Erythroblast (primary cell): ENCODE results near the gene DTWD1.

Experiments used
- GATA1 ChIP-seq: IDR thresholded peaks from 2 replicates; pipeline ENCODE4 v1.6.1; 2011; ENCODE audit warnings: low read depth, mild to moderate bottlenecking, control low read depth, low read length, moderate library complexity
- POLR2A ChIP-seq: IDR thresholded peaks from 2 replicates; pipeline ENCODE4 v1.6.1; 2011; ENCODE audit warnings: mild to moderate bottlenecking, low read length

DNA sequence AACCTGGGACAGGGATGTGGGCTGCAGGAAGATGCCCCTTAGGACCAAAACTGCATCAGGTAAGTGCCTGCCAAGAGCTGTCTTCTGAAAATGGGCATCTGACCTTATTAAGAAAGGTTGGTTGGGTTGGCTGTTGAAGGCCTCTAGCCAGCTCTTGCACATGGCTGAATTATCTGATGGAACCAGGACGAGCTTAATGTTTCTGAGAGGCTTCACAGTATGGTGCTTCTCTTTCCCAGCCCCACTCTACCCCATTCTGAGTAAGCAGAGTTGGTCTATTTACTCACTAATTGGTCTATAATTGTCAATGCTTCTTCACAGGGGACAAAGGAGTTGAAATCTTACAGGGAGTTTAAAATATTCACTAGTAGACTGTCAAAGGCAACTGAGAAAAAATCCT is 48.4 kb downstream of the DTWD1 start:
- TF ChIP-seq POLR2A (no peak), GATA1 (no peak)
